ENCODE results near the gene RELL2.

DNA sequence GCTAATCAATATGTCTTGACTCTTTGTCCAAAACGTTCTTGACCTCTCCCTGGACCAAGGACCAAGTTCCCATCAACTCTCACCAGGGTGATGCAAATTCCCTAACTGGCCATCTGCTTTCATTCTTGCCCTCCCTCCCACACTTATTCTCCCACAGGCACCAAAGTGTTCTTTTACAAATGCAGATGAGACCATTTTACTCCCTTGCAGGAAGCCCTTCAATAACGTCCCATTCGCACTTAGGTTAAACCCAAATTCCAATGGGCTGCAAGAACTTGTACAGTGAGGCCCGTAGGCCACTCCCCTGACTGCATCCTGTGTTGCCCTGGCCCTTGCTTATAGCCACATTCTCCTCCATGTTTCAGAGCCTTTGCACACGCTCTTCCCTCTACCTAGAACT lies 38.0 kb downstream of the RELL2 start:
- TF ChIP-seq, protein P1, sequence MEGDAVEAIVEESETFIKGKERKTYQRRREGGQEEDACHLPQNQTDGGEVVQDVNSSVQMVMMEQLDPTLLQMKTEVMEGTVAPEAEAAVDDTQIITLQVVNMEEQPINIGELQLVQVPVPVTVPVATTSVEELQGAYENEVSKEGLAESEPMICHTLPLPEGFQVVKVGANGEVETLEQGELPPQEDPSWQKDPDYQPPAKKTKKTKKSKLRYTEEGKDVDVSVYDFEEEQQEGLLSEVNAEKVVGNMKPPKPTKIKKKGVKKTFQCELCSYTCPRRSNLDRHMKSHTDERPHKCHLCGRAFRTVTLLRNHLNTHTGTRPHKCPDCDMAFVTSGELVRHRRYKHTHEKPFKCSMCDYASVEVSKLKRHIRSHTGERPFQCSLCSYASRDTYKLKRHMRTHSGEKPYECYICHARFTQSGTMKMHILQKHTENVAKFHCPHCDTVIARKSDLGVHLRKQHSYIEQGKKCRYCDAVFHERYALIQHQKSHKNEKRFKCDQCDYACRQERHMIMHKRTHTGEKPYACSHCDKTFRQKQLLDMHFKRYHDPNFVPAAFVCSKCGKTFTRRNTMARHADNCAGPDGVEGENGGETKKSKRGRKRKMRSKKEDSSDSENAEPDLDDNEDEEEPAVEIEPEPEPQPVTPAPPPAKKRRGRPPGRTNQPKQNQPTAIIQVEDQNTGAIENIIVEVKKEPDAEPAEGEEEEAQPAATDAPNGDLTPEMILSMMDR (IDR thresholded peaks at IDR 0.05; ENCODE audit: low read length) = no peak
- no peak for TF ChIP-seq EZH2 (optimal IDR thresholded peaks at IDR 0.05; ENCODE audit: low read depth, low read length)

Measured in MM.1S (cell line).